ENCODE data around the gene CINP. TPM values are rescaled to one million over a fixed set of nuclear protein-coding genes. Genes with fewer than 3 reads are reported as not detected.

CINP gene
- total and polyA plus RNA-seq, 2 experiments from 2014 or later, result 54.0 to 63.1 TPM

GRCh38 chr14:102408724-102409123 is 46.0 kb upstream of the CINP start:
- 0 out of 2 replicates have a peak overlapping the region, but pooled peaks have one; percentile 10 for H3K4me2 ChIP-seq
- ATAC-seq (no peak), DNase-seq (ENCODE audit: low spot score) (no peak)
- H3K27ac Mint-ChIP-seq, result peak overlapping the region; percentile 34
- H3K27me3 Mint-ChIP-seq (ENCODE audit: insufficient read depth, low read depth, poor library complexity), result peaks cover 1% of the 10 kb centered on the region
- no peaks in the 10 kb centered on the region for H3K9me3 Mint-ChIP-seq
- no peaks in the 10 kb centered on the region for H3K27me3 ChIP-seq (ENCODE audit: insufficient read depth)
- H3K4me1 ChIP-seq (ENCODE audit: insufficient read depth), result peaks cover 19% of the 10 kb centered on the region
- H3K4me1 Mint-ChIP-seq, result peaks cover 25% of the 10 kb centered on the region
- H3K79me2 ChIP-seq (replicated peaks; ENCODE audit: insufficient read depth), result no peaks in the 10 kb centered on the region
- H2AFZ ChIP-seq, result no peak overlapping the region
- H3K36me3 ChIP-seq (ENCODE audit: insufficient read depth), result no peaks in the 10 kb centered on the region
- no peaks in the 10 kb centered on the region for H4K20me1 ChIP-seq (replicated peaks; ENCODE audit: insufficient read depth)
- H3K36me3 Mint-ChIP-seq (ENCODE audit: low read depth), result peaks cover 22% of the 10 kb centered on the region
- no peak overlapping the region for H3K4me3 ChIP-seq
- H3K4me3 Mint-ChIP-seq, result no peak overlapping the region; the same call in 2 of the 3 replicates
- H3K9me2 ChIP-seq (ENCODE audit: insufficient read depth), result no peaks in the 10 kb centered on the region
- H3K27ac ChIP-seq (ENCODE audit: low read depth), result peak overlapping the region; percentile 76; the same call in 1 of the 2 replicates
- peaks cover 5% of the 10 kb centered on the region; the same call in 1 of the 2 replicates for H3F3A ChIP-seq (replicated peaks; ENCODE audit: low read depth)
- TF ChIP-seq ZNF114 (CRISPR knock-in tag; IDR thresholded peaks at IDR 0.05) (no peak), ZNF331 (CRISPR knock-in tag; IDR thresholded peaks at IDR 0.05; ENCODE audit: low read depth) (no peak), EZH2 (IDR thresholded peaks at IDR 0.05; ENCODE audit: low read depth, unreplicated experiment) (no peak)

- peak overlapping the region; percentile 53 for H3K27ac Mint-ChIP-seq
- H3K4me3 Mint-ChIP-seq, result no peak overlapping the region
- no peaks in the 10 kb centered on the region for H3K27me3 ChIP-seq (ENCODE audit: insufficient read depth)
- no peaks in the 10 kb centered on the region for H3K79me2 ChIP-seq (replicated peaks; ENCODE audit: insufficient read depth)
- H3K36me3 Mint-ChIP-seq (ENCODE audit: low read depth), result peaks cover 35% of the 10 kb centered on the region
- no peak for DNase-seq (ENCODE audit: low spot score)
- H3K4me1 Mint-ChIP-seq, result peaks cover 24% of the 10 kb centered on the region
- no peaks in the 10 kb centered on the region; the same call in 1 of the 2 replicates for H3F3A ChIP-seq (replicated peaks; ENCODE audit: low read depth)
- no peaks in the 10 kb centered on the region for H3K9me2 ChIP-seq (ENCODE audit: insufficient read depth)
- no peak overlapping the region for H3K4me3 ChIP-seq
- H2AFZ ChIP-seq, result no peak overlapping the region
- no peaks in the 10 kb centered on the region for H4K20me1 ChIP-seq (replicated peaks; ENCODE audit: insufficient read depth)
- H3K27me3 Mint-ChIP-seq (ENCODE audit: insufficient read depth, low read depth, poor library complexity), result peaks cover 1% of the 10 kb centered on the region
- TF ChIP-seq EZH2phosphoT487 (IDR thresholded peaks at IDR 0.05; ENCODE audit: unreplicated experiment) (no peak), STAT1 (IDR thresholded peaks at IDR 0.05; ENCODE audit: unreplicated experiment) (no peak), NANOG (IDR thresholded peaks at IDR 0.05; ENCODE audit: borderline replicate concordance) (no peak), EZH2 (IDR thresholded peaks at IDR 0.05; ENCODE audit: low read depth, unreplicated experiment) (no peak), ZNF462 (CRISPR knock-in tag; IDR thresholded peaks at IDR 0.05) (no peak)
- 0 out of 2 replicates have a peak overlapping the region, but pooled peaks have one; percentile 29 for H3K27ac ChIP-seq (ENCODE audit: low read depth)
- H3K36me3 ChIP-seq (ENCODE audit: insufficient read depth), result 0 out of 2 replicates have a peak, but pooled peaks cover 6% of the 10 kb centered on the region
- ATAC-seq, result no peak
- H3K4me1 ChIP-seq (ENCODE audit: insufficient read depth), result peaks cover 16% of the 10 kb centered on the region
- H3K4me2 ChIP-seq, result no peak overlapping the region
- H3K9me3 Mint-ChIP-seq, result peaks cover 14% of the 10 kb centered on the region
Measured at GRCh38 chr14:102407258-102407657, 44.6 kb upstream of the CINP start.
